Astrocyte of the spinal cord (primary cell): ENCODE results near the gene GPR183.

Experiments used
- DNase-seq: peaks from one replicate; pipeline ENCODE4 v3.0.0; 2011; ENCODE audit warnings: low read depth, low spot score
- H3K4me3 ChIP-seq: 2 replicates; pipeline ENCODE4 v1.5.1; 2011; ENCODE audit warnings: low read depth, mild to moderate bottlenecking, low read length, moderate library complexity
- CTCF ChIP-seq: IDR thresholded peaks from 2 replicates; pipeline ENCODE4 v1.5.1; 2012; ENCODE audit warnings: low read depth, mild to moderate bottlenecking, low read length, inconsistent platforms
- in situ Hi-C: cut with HindIII; loops from 2 replicates; pipeline ENCODE4 v1.10.0; 2017; ENCODE audit warnings: low sequenced_read_pairs

Gene GPR183

GRCh38 chr13:99303863-99304521 is 3.2 kb downstream of the GPR183 start:
- TF ChIP-seq CTCF: no peak
- DNase-seq: no peak
- in situ Hi-C loops: no loop called here
- no peak overlapping the region for H3K4me3 ChIP-seq

GRCh38 chr13:99302637-99303505 is 4.3 kb downstream of the GPR183 start:
- no peak for DNase-seq
- TF ChIP-seq CTCF: no peak
- H3K4me3 ChIP-seq: no peak overlapping the region
- in situ Hi-C loops: no loop called here

GRCh38 chr13:99301913-99302636 is 5.1 kb downstream of the GPR183 start:
- no peak for DNase-seq
- in situ Hi-C loops: no loop called here
- no peak for TF ChIP-seq CTCF
- H3K4me3 ChIP-seq: no peak overlapping the region

DNA sequence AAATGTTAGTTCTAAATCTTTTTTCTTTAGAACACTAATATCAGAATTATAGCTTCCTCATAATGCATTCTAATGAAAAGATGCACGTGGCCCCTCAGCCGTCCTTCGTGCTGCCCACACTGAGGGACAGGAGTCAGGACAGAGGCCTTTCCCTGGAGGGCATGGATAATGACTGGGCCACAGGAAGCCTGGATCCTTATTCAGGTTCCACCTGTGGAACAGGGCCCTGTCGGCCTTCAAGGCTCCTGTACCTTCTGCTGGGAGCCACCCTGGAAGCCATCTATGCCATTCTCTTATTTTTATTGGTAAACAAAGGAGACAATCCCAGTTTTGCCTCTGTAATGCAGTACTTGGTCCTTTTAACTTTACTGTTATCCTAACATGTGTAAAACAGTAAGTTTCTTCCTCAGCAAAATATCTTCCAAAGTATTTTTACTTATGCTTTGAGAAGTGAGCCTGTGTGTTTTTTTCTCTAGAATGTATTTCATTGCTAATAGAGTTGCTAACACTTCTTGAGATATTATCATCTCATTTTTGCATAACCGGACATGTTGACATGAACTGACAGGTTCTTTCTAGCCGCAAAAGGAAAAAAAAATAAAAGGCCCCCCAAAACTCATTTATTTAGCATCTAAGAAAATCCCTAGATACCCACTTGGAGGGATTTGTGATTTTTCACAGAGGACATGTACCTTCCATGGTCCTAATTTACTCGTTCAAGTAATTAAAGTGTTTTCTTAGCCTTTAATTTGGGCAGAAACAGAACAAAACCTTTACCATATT is 6.0 kb downstream of the GPR183 start:
- in situ Hi-C loops: no loop called here
- no peak for TF ChIP-seq CTCF
- no peak overlapping the region for H3K4me3 ChIP-seq
- no peak for DNase-seq

- no peak overlapping the region for H3K4me3 ChIP-seq
- no peak for DNase-seq
- in situ Hi-C loops: no loop called here
- no peak for TF ChIP-seq CTCF
These were observed 7.3 kb downstream of the GPR183 start for GRCh38 chr13:99299920-99300341.
